Gastroesophageal sphincter (tissue), 4 donors: Measurements from ENCODE around the gene FLG. TPM values are rescaled to one million over a fixed set of nuclear protein-coding genes. Genes with fewer than 3 reads are reported as not detected.

Experiments
- ATAC-seq: fragments of 150-250 bp; one replicate; pipeline ENCODE4 v1.9.1; 2016; ENCODE audit warnings: mild to moderate bottlenecking, moderate library complexity
- H3K27ac ChIP-seq, 4 donors: fragments of 200-600 bp; sonication (generic) in 3 of 4; 1 replicate in 3 of 4; 2 replicates in 1 of 4; pipeline ENCODE4 v1.5.1; 2016 to 2019
- H3K27me3 ChIP-seq: fragments of 200-600 bp; sonication (generic); one replicate; pipeline ENCODE4 v1.5.1; 2019
- H3K36me3 ChIP-seq, 2 donors: fragments of 200-600 bp; sonication (generic); one replicate each; pipeline ENCODE4 v1.5.1; 2019; ENCODE audit warnings: control low read depth in 1 of 2
- H3K4me1 ChIP-seq, 3 donors: fragments of 200-600 bp; sonication (generic); 1 replicate in 2 of 3; 2 replicates in 1 of 3; pipeline ENCODE4 v1.5.1; 2016 to 2019; ENCODE audit warnings: control low read depth in 2 of 3
- H3K4me3 ChIP-seq, 2 donors: fragments of 200-600 bp; sonication (generic); one replicate each; pipeline ENCODE4 v1.5.1; 2019; ENCODE audit warnings: mild to moderate bottlenecking in 1 of 2, moderate library complexity in 1 of 2
- H3K9me3 ChIP-seq, 3 donors: fragments of 200-600 bp; sonication (generic); one replicate each; pipeline ENCODE4 v1.5.1; 2017 to 2019; ENCODE audit warnings: control low read depth in 2 of 3
- EP300 ChIP-seq: sonication (generic); formaldehyde crosslinking; IDR thresholded peaks from one replicate; pipeline ENCODE4 v1.6.1; 2017; ENCODE audit warnings: antibody characterized with exemption, mild to moderate bottlenecking
- POLR2A ChIP-seq, 2 donors: fragments of 450-650 bp; IDR thresholded peaks; one replicate each; pipeline ENCODE4 v1.6.1; 2017; ENCODE audit warnings: antibody characterized with exemption in 2 of 2, mild to moderate bottlenecking in 2 of 2, moderate library complexity in 1 of 2
- POLR2AphosphoS5 ChIP-seq: sonication (generic); formaldehyde crosslinking; IDR thresholded peaks from one replicate; pipeline ENCODE4 v1.6.1; 2017; ENCODE audit warnings: antibody characterized with exemption
- WGBS, 2 donors: methylation state at CpG; one replicate each; pipeline ENCODE4 v1.1.5; 2018; ENCODE audit warnings: low coverage in 1 of 2; 5-methylcytosine and 5-hydroxymethylcytosine counted together
- total RNA-seq, 4 donors: library from RNA; depleted of rRNA; stranded (reverse); fragments of >200 nt; gene quantifications; one replicate each; pipeline ENCODE4 v1.1.0, GENCODE V29; 2016
- TF ChIP-seq, protein P1 (sequence below), 4 experiments: fragments of 200-600 bp in 2 of 4; fragments of 450-650 bp in 2 of 4; sonication (generic) in 1 of 4; IDR thresholded peaks; one replicate each; pipeline ENCODE4 v1.5.1; 2017 to 2019; ENCODE audit warnings: antibody characterized with exemption in 4 of 4, mild to moderate bottlenecking in 2 of 4, moderate library complexity in 2 of 4

Gene FLG
- total RNA-seq, result under 1 TPM in 2 of 4 donors, not detected in 2; under 0.01 to 0.08 TPM

DNA sequence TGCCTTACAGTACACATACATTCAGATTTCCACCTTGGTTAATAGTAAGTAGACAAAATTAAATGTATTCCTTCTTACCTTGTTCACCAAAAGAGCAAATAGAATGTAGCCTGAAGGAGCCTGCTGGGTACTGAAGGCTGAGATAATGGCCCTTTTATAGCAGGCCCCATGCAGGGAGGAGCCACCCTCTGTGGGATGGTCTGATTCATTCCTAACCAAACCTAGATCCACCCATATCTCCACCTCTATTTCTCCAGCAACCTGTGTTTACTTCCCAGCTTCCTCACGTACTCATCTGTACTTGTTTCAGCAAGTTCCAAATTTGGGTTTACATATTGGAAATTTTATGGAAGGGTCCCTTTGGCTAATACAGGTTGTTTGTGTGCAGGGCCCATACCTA, at the start of gene FLG:
Gene FLG (minus strand): TSS at position 129 of the 400 bp plus-strand sequence. CDS start 9,783 bp downstream, outside the sequence.
- no peak within 1 kb of the TSS for H3K4me3 ChIP-seq
- no peak within 1 kb of the TSS for H3K27ac ChIP-seq
- H3K27me3 ChIP-seq, result no peaks in the 10 kb centered on the region
- TF ChIP-seq, protein P1, sequence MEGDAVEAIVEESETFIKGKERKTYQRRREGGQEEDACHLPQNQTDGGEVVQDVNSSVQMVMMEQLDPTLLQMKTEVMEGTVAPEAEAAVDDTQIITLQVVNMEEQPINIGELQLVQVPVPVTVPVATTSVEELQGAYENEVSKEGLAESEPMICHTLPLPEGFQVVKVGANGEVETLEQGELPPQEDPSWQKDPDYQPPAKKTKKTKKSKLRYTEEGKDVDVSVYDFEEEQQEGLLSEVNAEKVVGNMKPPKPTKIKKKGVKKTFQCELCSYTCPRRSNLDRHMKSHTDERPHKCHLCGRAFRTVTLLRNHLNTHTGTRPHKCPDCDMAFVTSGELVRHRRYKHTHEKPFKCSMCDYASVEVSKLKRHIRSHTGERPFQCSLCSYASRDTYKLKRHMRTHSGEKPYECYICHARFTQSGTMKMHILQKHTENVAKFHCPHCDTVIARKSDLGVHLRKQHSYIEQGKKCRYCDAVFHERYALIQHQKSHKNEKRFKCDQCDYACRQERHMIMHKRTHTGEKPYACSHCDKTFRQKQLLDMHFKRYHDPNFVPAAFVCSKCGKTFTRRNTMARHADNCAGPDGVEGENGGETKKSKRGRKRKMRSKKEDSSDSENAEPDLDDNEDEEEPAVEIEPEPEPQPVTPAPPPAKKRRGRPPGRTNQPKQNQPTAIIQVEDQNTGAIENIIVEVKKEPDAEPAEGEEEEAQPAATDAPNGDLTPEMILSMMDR (IDR thresholded peaks at IDR 0.05), result no peak
- no peak for TF ChIP-seq EP300
- TF ChIP-seq POLR2AphosphoS5, result no peak
- TF ChIP-seq POLR2A (IDR thresholded peaks at IDR 0.05), result no peak
- WGBS, 2 donors, result 43 to 78% methylated on average over 1 of the region's 1 CpG
- H3K4me1 ChIP-seq, result no peaks in the 10 kb centered on the region
- no peak for ATAC-seq
- H3K9me3 ChIP-seq, result no peaks in the 10 kb centered on the region
- no peaks in the 10 kb centered on the region for H3K36me3 ChIP-seq

DNA sequence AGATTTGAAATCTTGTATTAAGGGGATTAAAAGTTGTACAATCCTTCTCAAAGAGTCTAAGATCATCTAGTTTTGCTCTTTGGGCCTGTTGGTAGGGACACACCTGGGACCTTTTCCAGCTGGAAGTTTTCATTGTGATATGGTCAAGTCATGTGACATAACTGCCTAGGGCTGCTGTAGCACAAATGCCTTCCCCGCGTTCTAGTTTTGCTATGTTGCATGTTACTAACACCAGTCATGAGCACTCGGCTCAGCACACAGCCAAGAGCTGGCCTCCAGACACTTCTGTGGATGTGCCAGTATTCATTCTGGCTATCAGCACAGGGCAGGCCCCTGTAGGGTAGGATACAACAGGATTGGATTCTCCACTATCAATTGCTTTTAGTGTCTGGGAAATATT, 49.4 kb upstream of the FLG start:
- no peak for TF ChIP-seq EP300
- no peak for TF ChIP-seq POLR2A (IDR thresholded peaks at IDR 0.05)
- TF ChIP-seq, protein P1 (IDR thresholded peaks at IDR 0.05), result no peak
- no peak for TF ChIP-seq POLR2AphosphoS5
- H3K36me3 ChIP-seq, result no peaks in the 10 kb centered on the region
- no peak for ATAC-seq
- H3K27me3 ChIP-seq, result no peaks in the 10 kb centered on the region
- H3K9me3 ChIP-seq, result peaks cover 0 to 9% (median 0%) of the 10 kb centered on the region in 3 donors
- no peak overlapping the region for H3K4me3 ChIP-seq
- 20 to 83% methylated on average over 1 to 2 of the region's 3 CpGs for WGBS, 2 donors
- H3K27ac ChIP-seq, result no peak overlapping the region
- H3K4me1 ChIP-seq, result no peaks in the 10 kb centered on the region

DNA sequence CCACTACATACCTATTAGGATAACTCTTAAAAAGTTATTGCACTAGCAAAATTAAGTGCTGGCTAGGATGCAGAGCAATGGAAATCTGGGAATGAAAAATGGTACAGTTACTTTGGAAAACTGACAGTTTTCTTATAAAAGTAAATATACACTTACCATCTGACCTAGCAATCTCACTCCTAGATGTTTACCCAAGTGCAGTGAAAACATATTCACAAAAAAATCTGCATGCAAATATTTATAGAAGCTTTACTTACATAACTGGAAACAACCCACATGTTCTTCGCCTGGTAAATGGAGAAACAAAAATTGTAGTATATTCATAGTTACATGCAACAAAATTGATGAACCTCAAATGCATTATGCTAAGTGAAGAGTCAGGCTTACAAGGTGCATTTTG, 47.6 kb upstream of the FLG start:
- 82 to 91% methylated on average over 1 of the region's 1 CpG for WGBS, 2 donors
- ATAC-seq, result no peak
- H3K27me3 ChIP-seq, result no peaks in the 10 kb centered on the region

GRCh38 chr1:152367436-152367835, 42.4 kb upstream of the FLG start:
- H3K27ac ChIP-seq, result no peak overlapping the region
- H3K9me3 ChIP-seq, result peaks cover 0 to 25% (median 0%) of the 10 kb centered on the region in 3 donors
- no peaks in the 10 kb centered on the region for H3K27me3 ChIP-seq
- no peak for ATAC-seq
- H3K4me1 ChIP-seq, result no peaks in the 10 kb centered on the region
- TF ChIP-seq, protein P1 (IDR thresholded peaks at IDR 0.05), result no peak
- TF ChIP-seq POLR2AphosphoS5 (no peak), EP300 (no peak)
- H3K4me3 ChIP-seq, result no peak overlapping the region
- no peaks in the 10 kb centered on the region for H3K36me3 ChIP-seq
- WGBS, 2 donors, result 13 to 20% methylated on average over 1 of the region's 1 CpG

More for the DNA sequence above, 47.6 kb upstream of the FLG start:
- peaks cover 0 to 22% (median 0%) of the 10 kb centered on the region in 3 donors for H3K9me3 ChIP-seq
- no peaks in the 10 kb centered on the region for H3K36me3 ChIP-seq
- no peak overlapping the region for H3K27ac ChIP-seq
- TF ChIP-seq EP300, result no peak
- TF ChIP-seq, protein P1 (IDR thresholded peaks at IDR 0.05), result no peak
- no peak for TF ChIP-seq POLR2A (IDR thresholded peaks at IDR 0.05)
- no peak for TF ChIP-seq POLR2AphosphoS5
- no peaks in the 10 kb centered on the region for H3K4me1 ChIP-seq
- H3K4me3 ChIP-seq, result no peak overlapping the region

- Histone ChIP-seq H3K4me3 (no peak within 1 kb of the TSS), H3K27ac (no peak within 1 kb of the TSS), H3K36me3 (no peaks in the 10 kb centered on the region), H3K4me1 (no peaks in the 10 kb centered on the region), H3K27me3 (no peaks in the 10 kb centered on the region), H3K9me3 (peaks cover 0 to 4% (median 0%) of the 10 kb centered on the region in 3 donors)
- no peak for ATAC-seq
- TF ChIP-seq EP300 (no peak), POLR2A (IDR thresholded peaks at IDR 0.05) (no peak), POLR2AphosphoS5 (no peak)
- whole genome bisulfite sequencing, 2 donors, result 67 to 72% methylated on average over 2 of the region's 2 CpGs
Measured at GRCh38 chr1:152359906-152360305, 34.9 kb upstream of the FLG start, which contains the start of gene FLG2. Gene FLG2 (minus strand): TSS chr1:152360006. CDS start chr1:152358884, 1,122 bp downstream.
